UCSD-AML1 (cell line): ENCODE measurements around the gene SCP2.

Experiments used
- DNase-seq: peaks from one replicate; lab custom pipeline; 2025; ENCODE audit not compliant: unreplicated experiment; lab: John Stamatoyannopoulos, UW

SCP2 gene

GRCh38 chr1:53026254-53026653 is 99.2 kb downstream of the SCP2 start:
- no peak for DNase-seq

- DNase-seq = no peak
Measured at GRCh38 chr1:53031732-53032131, 104.7 kb downstream of the SCP2 start.

GRCh38 chr1:53037159-53037558 is 110.1 kb downstream of the SCP2 start:
- DNase-seq = no peak

- no peak for DNase-seq
Measured at GRCh38 chr1:53038566-53038965, 111.5 kb downstream of the SCP2 start.

GRCh38 chr1:53043271-53043670 is 116.2 kb downstream of the SCP2 start:
- DNase-seq = no peak

- no peak for DNase-seq
Measured at GRCh38 chr1:53044926-53045325, 117.8 kb downstream of the SCP2 start.

- DNase-seq = no peak
Measured at GRCh38 chr1:53046930-53047329, 119.9 kb downstream of the SCP2 start.

GRCh38 chr1:53047737-53048736 is 121.0 kb downstream of the SCP2 start:
- no peak for DNase-seq

- DNase-seq = no peak
Measured at GRCh38 chr1:53048960-53049573, 122.0 kb downstream of the SCP2 start.

- no peak for DNase-seq
Measured at GRCh38 chr1:53049574-53049967, 122.5 kb downstream of the SCP2 start.

GRCh38 chr1:53050310-53050709 is 123.2 kb downstream of the SCP2 start:
- DNase-seq = no peak

GRCh38 chr1:53051676-53052075 is 124.6 kb downstream of the SCP2 start:
- no peak for DNase-seq

- DNase-seq = no peak
Measured at GRCh38 chr1:53057127-53057526, 130.1 kb downstream of the SCP2 start.

- no peak for DNase-seq
Measured at GRCh38 chr1:53060579-53060978, 133.5 kb downstream of the SCP2 start.

- DNase-seq = no peak
Measured at GRCh38 chr1:53061123-53061858, 134.2 kb downstream of the SCP2 start.

- no peak for DNase-seq
Measured at GRCh38 chr1:53061859-53062707, 135.0 kb downstream of the SCP2 start, which contains the start of gene PODN. PODN (plus strand) TSS chr1:53062213; CDS start chr1:53069856, 7,643 bp downstream.

GRCh38 chr1:53062708-53063591 is 135.9 kb downstream of the SCP2 start:
- no peak for DNase-seq

GRCh38 chr1:53063744-53064515 is 136.9 kb downstream of the SCP2 start:
- DNase-seq = no peak

- no peak for DNase-seq
Measured at GRCh38 chr1:53065391-53065790, 138.3 kb downstream of the SCP2 start.
